AG04450 (cell line): Measurements from ENCODE around the gene NEK7. TPM values are rescaled to one million over a fixed set of nuclear protein-coding genes. Genes with fewer than 3 reads are reported as not detected.

ENCODE experiments used
- CTCF ChIA-PET: fragments of 300-600, 350-600 bp; formaldehyde crosslinking; extraction: SDS; loops from one replicate; lab custom pipeline; 2022; ENCODE audit warnings: antibody characterized with exemption, inconsistent platforms; lab: Charles Lee
- POLR2A ChIA-PET: fragments of 350-600 bp; formaldehyde crosslinking; extraction: SDS; loops from one replicate; lab custom pipeline; 2021; ENCODE audit warnings: antibody characterized with exemption, inconsistent platforms; lab: Yijun Ruan, JAX
- DNase-seq: peaks from one replicate; pipeline ENCODE4 v3.0.0-alpha.2; 2011; ENCODE audit warnings: low read depth, low spot score
- H3K27ac ChIP-seq: one replicate; pipeline ENCODE4 v1.5.1; 2012; ENCODE audit warnings: low read depth, low read length, control low read depth
- H3K27me3 ChIP-seq: one replicate; pipeline ENCODE4 v1.6.0; 2012; ENCODE audit warnings: low read length; ENCODE audit not compliant: control insufficient read depth, insufficient read depth
- H3K4me3 ChIP-seq: 2 replicates; pipeline ENCODE4 v1.5.1; 2011; ENCODE audit warnings: mild to moderate bottlenecking, low read depth, low read length, control low read depth
- H3K9me3 ChIP-seq: 2 replicates; pipeline ENCODE4 v1.5.1; 2012; ENCODE audit warnings: low read length; ENCODE audit not compliant: control insufficient read depth, insufficient read depth
- CTCF ChIP-seq: IDR thresholded peaks from 2 replicates; pipeline ENCODE4 v1.5.1; 2011; ENCODE audit warnings: low read depth, low read length, control low read depth, inconsistent platforms
- polyA plus RNA-seq: library from polyadenylated mRNA; depleted of rRNA; stranded (reverse); fragments of >200 nt; gene quantifications from 2 replicates; pipeline ENCODE4 v1.2.3, GENCODE V29; 2011

NEK7 gene
- polyA plus RNA-seq, 1 experiment, result 147 TPM

GRCh38 chr1:198177546-198177945 is 20.7 kb downstream of the NEK7 start:
- H3K27ac ChIP-seq, result no peak overlapping the region
- CTCF ChIA-PET, result no interaction called here

GRCh38 chr1:198178615-198179014 is 21.8 kb downstream of the NEK7 start:
- no peaks in the 10 kb centered on the region for H3K9me3 ChIP-seq
- no peak overlapping the region for H3K4me3 ChIP-seq
- no peaks in the 10 kb centered on the region for H3K27me3 ChIP-seq
- ChIA-PET CTCF (no interaction called here), POLR2A (no interaction called here)
- no peak for DNase-seq
- TF ChIP-seq CTCF, result no peak
- no peak overlapping the region for H3K27ac ChIP-seq

More at GRCh38 chr1:198177546-198177945, 20.7 kb downstream of the NEK7 start:
- Histone ChIP-seq H3K27me3 (no peaks in the 10 kb centered on the region), H3K9me3 (no peaks in the 10 kb centered on the region), H3K4me3 (no peak overlapping the region)
- TF ChIP-seq CTCF, result no peak
- POLR2A ChIA-PET, result no interaction called here
- DNase-seq, result no peak

GRCh38 chr1:198179556-198179981 is 22.8 kb downstream of the NEK7 start:
- CTCF ChIA-PET, result no interaction called here
- no peak for DNase-seq

GRCh38 chr1:198183605-198184004 is 26.8 kb downstream of the NEK7 start:
- ChIA-PET POLR2A (no interaction called here), CTCF (interaction anchor here (0.6 kb wide), 1 partner anchor 14 kb away, joined by 3 read pairs; no protein-coding TSS in a partner anchor)
- H3K27me3 ChIP-seq, result no peaks in the 10 kb centered on the region
- no peak for DNase-seq
- no peaks in the 10 kb centered on the region for H3K9me3 ChIP-seq
- TF ChIP-seq CTCF, result no peak
- H3K27ac ChIP-seq, result no peak overlapping the region
- H3K4me3 ChIP-seq, result no peak overlapping the region

More at GRCh38 chr1:198179556-198179981, 22.8 kb downstream of the NEK7 start:
- H3K9me3 ChIP-seq, result no peaks in the 10 kb centered on the region
- POLR2A ChIA-PET, result no interaction called here
- H3K27me3 ChIP-seq, result no peaks in the 10 kb centered on the region
- H3K27ac ChIP-seq, result no peak overlapping the region
- H3K4me3 ChIP-seq, result no peak overlapping the region
- TF ChIP-seq CTCF, result no peak

- ChIA-PET POLR2A (no interaction called here), CTCF (no interaction called here)
- no peak for TF ChIP-seq CTCF
Observed at GRCh38 chr1:198184516-198184915, 27.7 kb downstream of the NEK7 start.

More at GRCh38 chr1:198184516-198184915, 27.7 kb downstream of the NEK7 start:
- H3K9me3 ChIP-seq, result no peaks in the 10 kb centered on the region
- H3K27me3 ChIP-seq, result no peaks in the 10 kb centered on the region
- no peak for DNase-seq
- H3K4me3 ChIP-seq, result no peak overlapping the region
- H3K27ac ChIP-seq, result no peak overlapping the region
